ENCODE data around the gene EPO. TPM values are rescaled to one million over a fixed set of nuclear protein-coding genes. Genes with fewer than 3 reads are reported as not detected.

Gene EPO
- 1 to 10 TPM; 1.3 to 1.5 TPM for total RNA-seq
- polyA plus RNA-seq: 10 to 100 TPM in 1 of 2 donors, 1 to 10 TPM in 1; 5.3 to 22.9 TPM

- H3K4me3 ChIP-seq (ENCODE audit: low read depth in 1 of 3, low read length in 3 of 3): peak within 1 kb of the TSS in 2 of 3 donors; percentile 32 to 69
Observed at GRCh38 chr7:100720279-100720670, at the start of gene EPO. Gene EPO (plus strand): TSS chr7:100720468. CDS start chr7:100720981, 513 bp downstream.

More at GRCh38 chr7:100720279-100720670, at the start of gene EPO:
- no peaks in the 10 kb centered on the region for H3K36me3 ChIP-seq (ENCODE audit: control insufficient read depth in 4 of 4, insufficient read depth in 3 of 4, low read depth in 1 of 4, low read length in 3 of 4)
- TF ChIP-seq RXRA (IDR thresholded peaks at IDR 0.05) (no peak), HNF4G (IDR thresholded peaks at IDR 0.05) (no peak), CTCF (IDR thresholded peaks at IDR 0.05; ENCODE audit: low read depth, low read length, missing input control) (no peak), YY1 (IDR thresholded peaks at IDR 0.05) (no peak), REST (IDR thresholded peaks at IDR 0.05) (no peak), ZBTB33 (IDR thresholded peaks at IDR 0.05) (no peak), FOXA1 (IDR thresholded peaks at IDR 0.05) (no peak), NR2F2 (IDR thresholded peaks at IDR 0.05) (no peak), MAX (IDR thresholded peaks at IDR 0.05) (no peak), FOXA2 (IDR thresholded peaks at IDR 0.05) (no peak), TAF1 (conservative IDR thresholded peaks at IDR 0.05) (no peak), SP1 (IDR thresholded peaks at IDR 0.05) (no peak), RAD21 (IDR thresholded peaks at IDR 0.05) (no peak)
- peak within 1 kb of the TSS; percentile 82 to 93 for H3K27ac ChIP-seq (ENCODE audit: low read depth in 1 of 2, low read length in 2 of 2)
- peak within 1 kb of the TSS; percentile 40 to 46 for H3K9ac ChIP-seq (ENCODE audit: low read depth in 1 of 2, low read length in 2 of 2)
- H3K4me1 ChIP-seq (ENCODE audit: control insufficient read depth in 4 of 4, insufficient read depth in 4 of 4, low read length in 3 of 4): peaks cover 9 to 59% (median 46%) of the 10 kb centered on the region in 4 donors
- no peak for DNase-seq (ENCODE audit: low spot score)
- WGBS: 8% methylated on average over 21 of the region's 21 CpGs
- no peaks in the 10 kb centered on the region for H3K9me3 ChIP-seq (ENCODE audit: control insufficient read depth in 4 of 4, low read length in 3 of 4)
- no peaks in the 10 kb centered on the region for H3K27me3 ChIP-seq (ENCODE audit: control insufficient read depth in 4 of 4, insufficient read depth in 4 of 4, low read length in 3 of 4)
